Stomach (tissue), 4 donors: ENCODE results near the gene WBP2.

ENCODE experiments used
- EP300 ChIP-seq: sonication (generic); formaldehyde crosslinking; IDR thresholded peaks from one replicate; pipeline ENCODE4 v1.6.1; 2017; ENCODE audit warnings: antibody characterized with exemption
- POLR2A ChIP-seq, 4 donors: fragments of 450-650 bp; IDR thresholded peaks; one replicate each; pipeline ENCODE4 v1.6.1; 2016; ENCODE audit warnings: antibody characterized with exemption in 4 of 4, control low read depth in 2 of 4, mild to moderate bottlenecking in 1 of 4, moderate library complexity in 1 of 4
- TF ChIP-seq, protein P1 (sequence below), 7 experiments: fragments of 450-650 bp in 4 of 7; fragments of 200-600 bp in 3 of 7; sonication (generic) in 3 of 7; IDR thresholded peaks; one replicate each; pipeline ENCODE4 v1.5.1; 2016 to 2019; ENCODE audit warnings: antibody characterized with exemption in 7 of 7, control low read depth in 2 of 7, mild to moderate bottlenecking in 1 of 7

DNA sequence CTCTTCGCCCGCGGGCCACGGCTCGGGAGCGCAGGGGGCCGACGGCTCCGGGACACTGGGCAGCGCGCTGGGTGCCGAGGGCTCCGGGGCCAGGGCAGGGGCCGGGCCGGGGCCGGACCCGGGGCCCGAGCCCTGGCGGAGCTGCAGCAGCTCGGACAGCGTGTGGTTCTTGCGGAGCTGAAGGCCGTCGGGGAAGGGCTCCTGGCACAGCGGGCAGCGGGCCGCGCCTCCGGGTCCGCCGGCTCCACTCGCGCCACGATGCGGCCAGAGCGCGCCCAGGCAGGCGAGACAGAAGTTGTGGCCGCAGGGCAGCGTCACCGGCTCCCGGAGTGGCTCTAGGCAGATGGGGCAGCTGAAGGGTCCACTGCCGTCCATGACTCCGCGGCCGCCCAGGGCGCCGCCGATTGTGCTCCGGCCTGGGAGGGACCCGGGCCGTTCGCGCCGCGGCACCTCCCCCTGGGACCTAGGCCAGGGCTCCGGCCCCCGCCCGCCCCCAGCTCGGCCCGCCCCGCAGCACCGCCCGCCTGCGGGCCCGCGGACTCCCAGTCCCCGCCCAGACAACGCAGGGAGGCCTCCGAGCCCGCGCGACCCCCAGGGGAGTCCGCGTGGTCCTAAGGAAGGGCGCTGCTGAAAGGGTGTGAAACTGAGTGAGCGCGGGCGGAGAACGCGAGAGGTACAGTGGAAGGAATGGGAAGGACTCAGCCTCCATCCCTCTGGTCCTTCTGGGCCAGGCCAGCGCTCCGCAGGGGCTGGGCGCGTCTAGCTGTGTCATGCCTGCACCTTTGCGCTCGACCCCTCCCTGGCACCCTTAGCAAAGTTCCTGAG is 23.3 kb upstream of the WBP2 start, which contains the start of gene TRIM47:
- TF ChIP-seq EP300 (no peak), POLR2A (IDR thresholded peaks at IDR 0.05) (no peak)
- TF ChIP-seq, protein P1, sequence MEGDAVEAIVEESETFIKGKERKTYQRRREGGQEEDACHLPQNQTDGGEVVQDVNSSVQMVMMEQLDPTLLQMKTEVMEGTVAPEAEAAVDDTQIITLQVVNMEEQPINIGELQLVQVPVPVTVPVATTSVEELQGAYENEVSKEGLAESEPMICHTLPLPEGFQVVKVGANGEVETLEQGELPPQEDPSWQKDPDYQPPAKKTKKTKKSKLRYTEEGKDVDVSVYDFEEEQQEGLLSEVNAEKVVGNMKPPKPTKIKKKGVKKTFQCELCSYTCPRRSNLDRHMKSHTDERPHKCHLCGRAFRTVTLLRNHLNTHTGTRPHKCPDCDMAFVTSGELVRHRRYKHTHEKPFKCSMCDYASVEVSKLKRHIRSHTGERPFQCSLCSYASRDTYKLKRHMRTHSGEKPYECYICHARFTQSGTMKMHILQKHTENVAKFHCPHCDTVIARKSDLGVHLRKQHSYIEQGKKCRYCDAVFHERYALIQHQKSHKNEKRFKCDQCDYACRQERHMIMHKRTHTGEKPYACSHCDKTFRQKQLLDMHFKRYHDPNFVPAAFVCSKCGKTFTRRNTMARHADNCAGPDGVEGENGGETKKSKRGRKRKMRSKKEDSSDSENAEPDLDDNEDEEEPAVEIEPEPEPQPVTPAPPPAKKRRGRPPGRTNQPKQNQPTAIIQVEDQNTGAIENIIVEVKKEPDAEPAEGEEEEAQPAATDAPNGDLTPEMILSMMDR (IDR thresholded peaks at IDR 0.05), result no peak
